ENCODE results near the gene INTS13. TPM values are rescaled to one million over a fixed set of nuclear protein-coding genes. Genes with fewer than 3 reads are reported as not detected.
"Not testable (repeated sequence)": the region's sequence is repeated elsewhere in the genome, so short reads cannot be mapped to it uniquely, and the experiment has no call there.

The INTS13 gene
- total RNA-seq, 1 donor from 2014 or later: 19.6 TPM

GRCh38 chr12:26869908-26870459 lies 67.8 kb downstream of the INTS13 start:
- no peak for DNase-seq (ENCODE audit: low spot score)

GRCh38 chr12:26869104-26869494 lies 68.7 kb downstream of the INTS13 start:
- DNase-seq (ENCODE audit: low spot score): no peak

GRCh38 chr12:26868447-26869103 lies 69.2 kb downstream of the INTS13 start:
- no peak for DNase-seq (ENCODE audit: low spot score)

DNA sequence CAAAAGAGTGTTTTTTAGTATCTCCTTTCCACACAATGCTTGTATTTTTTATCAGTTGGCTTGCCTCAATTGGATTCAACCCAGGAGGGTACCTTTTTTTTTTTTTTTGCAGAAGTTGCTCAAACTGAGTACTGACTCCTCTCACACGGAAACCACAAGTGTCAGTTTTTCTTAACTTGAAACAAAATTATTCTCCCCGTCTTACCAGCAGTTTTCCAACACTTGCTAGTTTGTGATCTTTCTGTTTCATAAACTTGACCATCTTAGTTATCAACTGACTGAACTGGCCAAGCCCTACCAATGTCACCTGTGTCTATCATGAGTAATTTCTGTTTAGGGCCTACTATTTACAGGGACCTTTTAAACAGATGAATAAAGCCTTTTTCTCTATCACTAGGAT lies 70.7 kb downstream of the INTS13 start:
- DNase-seq (ENCODE audit: low spot score): no peak

- DNase-seq (ENCODE audit: low spot score): no peak
Measured at GRCh38 chr12:26863515-26863914, 74.3 kb downstream of the INTS13 start.

DNA sequence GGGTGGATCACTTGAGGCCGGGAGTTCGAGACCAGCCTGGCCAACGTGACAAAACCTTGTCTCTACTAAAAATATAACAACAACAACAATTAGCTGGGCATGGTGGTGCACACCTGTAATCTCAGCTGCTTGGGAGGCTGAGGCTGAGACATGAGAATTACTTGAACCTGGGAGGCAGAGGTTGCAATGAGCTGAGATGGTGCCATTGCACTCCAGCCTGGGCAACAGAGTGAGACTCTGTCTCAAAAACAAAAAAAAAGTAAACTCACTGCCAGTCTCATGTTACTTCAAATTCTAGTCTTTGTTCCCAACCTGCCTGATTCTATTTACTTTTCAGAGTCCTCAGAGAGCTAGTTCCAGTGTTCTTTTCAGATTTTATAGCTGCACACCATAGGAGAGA lies 75.0 kb downstream of the INTS13 start:
- not testable (repeated sequence) for DNase-seq (ENCODE audit: low spot score)

DNA sequence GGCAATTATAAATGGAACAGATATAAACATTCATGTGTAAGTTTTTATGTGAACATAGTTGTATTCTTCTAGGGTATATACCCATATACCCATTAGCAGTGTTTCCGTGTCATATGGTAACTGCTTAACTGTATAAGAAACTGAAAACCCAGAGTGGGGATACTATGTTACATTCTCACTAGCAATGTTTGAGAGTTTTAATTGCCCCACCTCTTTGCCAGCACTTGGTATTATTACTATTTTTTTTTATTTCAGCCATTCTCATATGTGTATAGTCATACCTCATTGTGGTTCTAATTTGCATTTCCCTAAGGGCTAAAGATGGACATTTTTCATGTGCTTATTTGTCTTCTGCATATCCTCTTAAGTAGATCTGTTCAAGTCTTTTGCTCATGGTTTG lies 76.1 kb downstream of the INTS13 start:
- DNase-seq (ENCODE audit: low spot score): no peak

DNA sequence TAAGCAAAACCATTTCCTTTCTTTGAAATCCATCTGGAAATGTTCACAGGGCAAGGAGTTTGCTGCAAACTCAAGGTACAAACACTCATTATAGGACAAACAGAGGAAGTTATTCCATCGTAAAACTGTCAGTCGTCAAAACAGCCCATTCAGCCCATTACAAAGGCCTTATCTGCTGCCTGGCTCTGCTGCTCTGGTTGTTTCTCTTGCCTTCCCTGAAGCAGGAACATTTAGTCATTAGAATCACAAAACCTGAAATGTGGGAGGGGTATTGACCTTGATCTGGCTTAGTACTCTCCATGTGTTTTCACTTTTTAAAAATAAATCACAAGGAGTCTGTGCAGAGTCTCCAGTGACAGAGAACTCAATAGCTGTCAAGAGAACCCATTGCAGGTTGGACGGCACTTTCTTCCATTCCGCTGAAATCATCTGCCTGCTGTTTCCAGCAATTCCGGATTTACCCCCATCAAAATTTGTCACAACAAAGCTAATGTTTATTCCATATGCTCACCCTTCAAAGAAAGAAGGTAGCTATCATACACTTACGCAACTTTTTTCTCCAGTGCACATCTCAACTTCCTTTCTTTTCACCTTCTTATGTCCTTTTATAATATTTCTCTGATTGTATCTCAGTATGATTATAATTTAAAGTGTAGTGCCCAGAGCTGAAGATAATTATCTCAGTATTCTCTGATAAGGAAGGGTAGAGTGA lies 80.2 kb downstream of the INTS13 start:
- no peak for DNase-seq (ENCODE audit: low spot score)

DNA sequence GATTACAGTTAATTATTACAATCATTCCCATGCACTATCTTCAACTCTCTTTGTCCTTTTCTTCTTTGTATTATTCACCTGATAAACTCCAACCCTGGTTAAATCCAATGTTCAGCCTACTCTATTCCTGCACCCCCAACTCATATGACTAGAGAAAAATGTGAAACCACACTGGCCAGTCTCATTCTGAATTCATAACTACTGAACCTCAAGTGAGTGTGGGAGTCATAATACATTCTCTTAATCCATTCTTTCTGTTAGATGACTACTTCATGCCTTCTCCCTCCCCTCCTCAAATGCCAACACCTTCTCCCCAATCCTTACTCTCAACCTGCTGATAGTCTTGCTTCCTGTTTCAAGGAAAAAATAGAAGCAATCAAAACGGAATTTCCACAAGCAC lies 82.4 kb downstream of the INTS13 start:
- DNase-seq (ENCODE audit: low spot score): no peak

Other genes starting within 250 kb of the INTS13 start
- gene ITPR2, start 104.8 kb downstream of the INTS13 start, total RNA-seq: 35.2 TPM
- gene FGFR1OP2, start 489 bp upstream of the INTS13 start, total RNA-seq: 36.5 TPM
- 92.9 TPM for gene TM7SF3, start 76.4 kb upstream of the INTS13 start, total RNA-seq
- gene MED21, start 84.6 kb upstream of the INTS13 start, total RNA-seq: 60.7 TPM
- gene C12orf71, start 144.6 kb upstream of the INTS13 start, total RNA-seq: not detected

Data from ureter (tissue), 1 donor.